Measurements from ENCODE around the gene RAVER2. TPM values are rescaled to one million over a fixed set of nuclear protein-coding genes. Genes with fewer than 3 reads are reported as not detected.

The RAVER2 gene
- total and polyA plus RNA-seq, 2 experiments from 2014 or later: 7.8 to 24.6 TPM

DNA sequence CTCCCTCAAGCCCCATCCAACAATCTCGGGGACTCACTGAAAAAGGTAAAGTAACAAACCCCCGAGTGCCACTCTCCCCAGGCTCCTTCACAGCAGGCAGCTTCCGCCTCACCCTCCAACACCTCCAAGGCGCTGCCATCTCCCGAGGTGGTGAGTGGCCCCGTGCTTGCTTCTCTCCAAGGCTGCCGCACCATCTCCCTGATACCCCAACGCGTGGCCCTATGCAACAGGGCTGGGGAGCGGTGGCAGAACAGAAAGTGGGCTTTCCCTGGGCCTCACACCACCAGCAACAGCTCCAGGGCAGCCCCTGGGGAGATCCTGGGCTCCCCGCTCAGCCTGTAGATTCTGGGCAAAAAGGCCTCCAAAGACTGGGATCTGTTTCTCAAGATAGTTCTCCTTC, 105.1 kb downstream of the RAVER2 start (continued):
- TF ChIP-seq ZNF462 (CRISPR knock-in tag; IDR thresholded peaks at IDR 0.05) (no peak), ZNF114 (CRISPR knock-in tag; IDR thresholded peaks at IDR 0.05) (no peak), JUNB (IDR thresholded peaks at IDR 0.05; ENCODE audit: unreplicated experiment) (no peak), CREB1 (CRISPR knock-in tag; IDR thresholded peaks at IDR 0.05; ENCODE audit: low read depth) (no peak), ZNF331 (CRISPR knock-in tag; IDR thresholded peaks at IDR 0.05; ENCODE audit: low read depth) (no peak), EZH2 (IDR thresholded peaks at IDR 0.05; ENCODE audit: low read depth, unreplicated experiment) (no peak)
- TF ChIP-seq, protein P1, sequence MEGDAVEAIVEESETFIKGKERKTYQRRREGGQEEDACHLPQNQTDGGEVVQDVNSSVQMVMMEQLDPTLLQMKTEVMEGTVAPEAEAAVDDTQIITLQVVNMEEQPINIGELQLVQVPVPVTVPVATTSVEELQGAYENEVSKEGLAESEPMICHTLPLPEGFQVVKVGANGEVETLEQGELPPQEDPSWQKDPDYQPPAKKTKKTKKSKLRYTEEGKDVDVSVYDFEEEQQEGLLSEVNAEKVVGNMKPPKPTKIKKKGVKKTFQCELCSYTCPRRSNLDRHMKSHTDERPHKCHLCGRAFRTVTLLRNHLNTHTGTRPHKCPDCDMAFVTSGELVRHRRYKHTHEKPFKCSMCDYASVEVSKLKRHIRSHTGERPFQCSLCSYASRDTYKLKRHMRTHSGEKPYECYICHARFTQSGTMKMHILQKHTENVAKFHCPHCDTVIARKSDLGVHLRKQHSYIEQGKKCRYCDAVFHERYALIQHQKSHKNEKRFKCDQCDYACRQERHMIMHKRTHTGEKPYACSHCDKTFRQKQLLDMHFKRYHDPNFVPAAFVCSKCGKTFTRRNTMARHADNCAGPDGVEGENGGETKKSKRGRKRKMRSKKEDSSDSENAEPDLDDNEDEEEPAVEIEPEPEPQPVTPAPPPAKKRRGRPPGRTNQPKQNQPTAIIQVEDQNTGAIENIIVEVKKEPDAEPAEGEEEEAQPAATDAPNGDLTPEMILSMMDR (conservative IDR thresholded peaks at IDR 0.05; ENCODE audit: low read depth in 2 of 2): no peak

- TF ChIP-seq ZNF462 (CRISPR knock-in tag; IDR thresholded peaks at IDR 0.05) (no peak), POLR2AphosphoS5 (IDR thresholded peaks at IDR 0.05; ENCODE audit: low read depth) (no peak)
- H3K4me3 ChIP-seq: no peak overlapping the region
- no peaks in the 10 kb centered on the region for H3K79me2 ChIP-seq (replicated peaks; ENCODE audit: insufficient read depth)
- Mint-ChIP-seq H3K36me3 (ENCODE audit: low read depth) (peaks cover 10% of the 10 kb centered on the region), H3K27me3 (ENCODE audit: insufficient read depth, low read depth, poor library complexity) (peaks cover 11% of the 10 kb centered on the region), H3K4me1 (no peaks in the 10 kb centered on the region; the same call in 2 of the 3 replicates), H3K4me3 (no peak overlapping the region), H3K27ac (no peak overlapping the region), H3K9me3 (no peaks in the 10 kb centered on the region; the same call in 2 of the 3 replicates)
- H3F3A ChIP-seq (replicated peaks; ENCODE audit: low read depth): no peaks in the 10 kb centered on the region
- H3K27ac ChIP-seq (ENCODE audit: low read depth): no peak overlapping the region
- H3K9me2 ChIP-seq (ENCODE audit: insufficient read depth): 0 out of 2 replicates have a peak, but pooled peaks cover 6% of the 10 kb centered on the region
- no peaks in the 10 kb centered on the region for H3K4me1 ChIP-seq (ENCODE audit: insufficient read depth)
- ATAC-seq (no peak), DNase-seq (ENCODE audit: low spot score) (no peak)
- H2AFZ ChIP-seq: no peak overlapping the region
- no peaks in the 10 kb centered on the region for H4K20me1 ChIP-seq (replicated peaks; ENCODE audit: insufficient read depth)
- H3K36me3 ChIP-seq (ENCODE audit: insufficient read depth): no peaks in the 10 kb centered on the region
- H3K27me3 ChIP-seq (ENCODE audit: insufficient read depth): no peaks in the 10 kb centered on the region
- no peak overlapping the region for H3K4me2 ChIP-seq
These were observed 106.0 kb downstream of the RAVER2 start for GRCh38 chr1:64850846-64851245.

Measured in GM23338 (cell line).